Gastrocnemius medialis (tissue), 4 donors: ENCODE results near the gene HIPK2. TPM values are rescaled to one million over a fixed set of nuclear protein-coding genes. Genes with fewer than 3 reads are reported as not detected.

Experiments
- ATAC-seq, 2 donors: fragments of 150-250 bp; one replicate each; pipeline ENCODE4 v1.9.1; 2016
- DNase-seq, 2 donors: peaks; one replicate each; pipeline ENCODE4 v3.0.0-alpha.2; 2019
- H3K27ac ChIP-seq, 4 donors: fragments of 200-600 bp; sonication (generic); 1 replicate in 1 of 4; 2 replicates in 3 of 4; pipeline ENCODE4 v1.5.1; 2016 to 2018; ENCODE audit warnings: mild to moderate bottlenecking in 2 of 4, moderate library complexity in 1 of 4
- H3K27me3 ChIP-seq, 3 donors: fragments of 200-600 bp; sonication (generic) in 2 of 3; 1 replicate in 1 of 3; 2 replicates in 2 of 3; pipeline versions ENCODE4 v1.5.1 to v1.6.0; 2016 to 2019; ENCODE audit warnings: mild to moderate bottlenecking in 1 of 3, moderate library complexity in 1 of 3
- H3K36me3 ChIP-seq, 2 donors: fragments of 200-600 bp; sonication (generic) in 1 of 2; one replicate each; pipeline ENCODE4 v1.5.1; 2017 to 2018
- H3K4me1 ChIP-seq, 2 donors: fragments of 200-600 bp; sonication (generic) in 1 of 2; one replicate each; pipeline ENCODE4 v1.5.1; 2016 to 2017; ENCODE audit warnings: mild to moderate bottlenecking in 2 of 2
- H3K4me3 ChIP-seq, 4 donors: fragments of 200-600 bp; sonication (generic) in 3 of 4; 1 replicate in 1 of 4; 2 replicates in 3 of 4; pipeline ENCODE4 v1.5.1; 2016 to 2019; ENCODE audit warnings: mild to moderate bottlenecking in 2 of 4
- H3K9me3 ChIP-seq, 3 donors: fragments of 200-600 bp; sonication (generic) in 2 of 3; 1 replicate in 1 of 3; 2 replicates in 2 of 3; pipeline ENCODE4 v1.5.1; 2016 to 2019
- POLR2A ChIP-seq, 2 donors: fragments of 450-650 bp; IDR thresholded peaks; one replicate each; pipeline ENCODE4 v1.6.1; 2017; ENCODE audit warnings: antibody characterized with exemption in 2 of 2, mild to moderate bottlenecking in 2 of 2, moderate library complexity in 2 of 2
- in situ Hi-C, 4 donors: fragments of 200-750 bp; cut with MboI; loops; one replicate each; pipeline versions ENCODE4 v1.15.0 to v1.8.0; 2017; ENCODE audit warnings: low sequenced_read_pairs in 4 of 4
- intact Hi-C: fragments of 100-400 bp; cut with DNase I; formaldehyde crosslinking; loops from one replicate; pipeline ENCODE4 v1.15.1; 2023; ENCODE audit warnings: low total_unique reads
- total RNA-seq, 4 donors: library from RNA; depleted of rRNA; stranded (reverse); fragments of >200 nt; gene quantifications; one replicate each; pipeline versions ENCODE4 v1.1.0 to v1.2.3, GENCODE V29; 2016
- TF ChIP-seq, protein P1 (sequence below), 5 experiments: fragments of 450-650 bp in 3 of 5; fragments of 200-600 bp in 2 of 5; sonication (generic) in 2 of 5; IDR thresholded peaks in 4 of 5; conservative IDR thresholded peaks in 1 of 5; 1 replicate in 4 of 5; 2 replicates in 1 of 5; pipeline ENCODE4 v1.5.1; 2016 to 2019; ENCODE audit warnings: antibody characterized with exemption in 5 of 5, mild to moderate bottlenecking in 3 of 5, moderate library complexity in 3 of 5

The HIPK2 gene
- total RNA-seq, 4 donors from 2014 or later = 30.5 to 77.4 (median 58.9) TPM

DNA sequence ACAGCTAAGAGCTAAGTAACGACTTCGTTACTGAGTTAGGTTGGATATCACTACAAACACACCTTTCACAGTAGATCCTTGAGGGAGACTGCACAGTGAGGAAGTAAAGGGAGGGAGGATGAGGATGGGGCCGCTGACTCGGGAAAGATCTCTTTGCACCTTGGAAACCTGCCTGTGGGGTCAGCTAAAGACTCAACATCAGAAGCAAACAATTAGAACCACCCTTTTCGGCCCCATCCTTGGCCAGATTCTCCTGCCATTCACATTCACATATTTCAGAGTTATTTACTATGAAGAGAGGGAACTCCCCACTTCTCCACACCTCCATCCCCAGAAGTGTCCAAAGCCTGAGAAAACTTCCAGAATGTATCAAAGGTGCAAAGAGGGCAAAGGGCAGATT, 207.2 kb downstream of the HIPK2 start:
- ATAC-seq (no peak), DNase-seq (no peak)
- intact Hi-C loops = loop anchor here (1.0 to 10.0 kb wide), 4 partner anchors 70 to 604 kb away; partner anchors contain the start of genes KDM7A and LUC7L2
- Histone ChIP-seq H3K27me3 (no peaks in the 10 kb centered on the region), H3K4me1 (peaks cover 21 to 22% of the 10 kb centered on the region in 2 donors), H3K4me3 (no peak overlapping the region), H3K36me3 (peaks cover 0 to 4% of the 10 kb centered on the region in 2 donors), H3K9me3 (no peaks in the 10 kb centered on the region), H3K27ac (peak overlapping the region; percentile 3 to 38 (median 8))
- TF ChIP-seq POLR2A (IDR thresholded peaks at IDR 0.05) = no peak
- TF ChIP-seq, protein P1, sequence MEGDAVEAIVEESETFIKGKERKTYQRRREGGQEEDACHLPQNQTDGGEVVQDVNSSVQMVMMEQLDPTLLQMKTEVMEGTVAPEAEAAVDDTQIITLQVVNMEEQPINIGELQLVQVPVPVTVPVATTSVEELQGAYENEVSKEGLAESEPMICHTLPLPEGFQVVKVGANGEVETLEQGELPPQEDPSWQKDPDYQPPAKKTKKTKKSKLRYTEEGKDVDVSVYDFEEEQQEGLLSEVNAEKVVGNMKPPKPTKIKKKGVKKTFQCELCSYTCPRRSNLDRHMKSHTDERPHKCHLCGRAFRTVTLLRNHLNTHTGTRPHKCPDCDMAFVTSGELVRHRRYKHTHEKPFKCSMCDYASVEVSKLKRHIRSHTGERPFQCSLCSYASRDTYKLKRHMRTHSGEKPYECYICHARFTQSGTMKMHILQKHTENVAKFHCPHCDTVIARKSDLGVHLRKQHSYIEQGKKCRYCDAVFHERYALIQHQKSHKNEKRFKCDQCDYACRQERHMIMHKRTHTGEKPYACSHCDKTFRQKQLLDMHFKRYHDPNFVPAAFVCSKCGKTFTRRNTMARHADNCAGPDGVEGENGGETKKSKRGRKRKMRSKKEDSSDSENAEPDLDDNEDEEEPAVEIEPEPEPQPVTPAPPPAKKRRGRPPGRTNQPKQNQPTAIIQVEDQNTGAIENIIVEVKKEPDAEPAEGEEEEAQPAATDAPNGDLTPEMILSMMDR (IDR thresholded peaks at IDR 0.05 in 4 of 5, conservative IDR thresholded peaks at IDR 0.05 in 1 of 5) = no peak
- in situ Hi-C loops = no loop called here

DNA sequence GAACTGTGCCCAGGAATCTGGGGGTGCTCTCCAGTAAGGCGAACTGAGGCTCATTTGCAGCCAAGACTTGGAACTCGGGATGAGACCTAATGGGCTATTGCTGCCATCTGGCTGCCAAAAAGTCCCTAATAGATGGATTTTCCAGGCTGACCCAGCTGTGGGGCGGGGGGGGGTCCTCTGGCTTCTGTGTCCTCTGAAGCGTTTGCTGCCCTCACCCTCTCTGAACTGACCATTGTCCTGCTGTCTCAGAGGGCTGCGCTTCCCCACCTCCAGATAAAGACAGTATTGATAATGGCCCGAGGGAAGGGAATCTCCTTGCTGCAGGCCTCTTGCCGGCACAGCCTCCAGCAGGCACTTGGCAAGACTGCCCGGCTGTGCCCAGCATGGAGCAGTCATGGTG, 207.7 kb downstream of the HIPK2 start:
- Histone ChIP-seq H3K27me3 (no peaks in the 10 kb centered on the region), H3K4me1 (peaks cover 16 to 19% of the 10 kb centered on the region in 2 donors), H3K27ac (peak overlapping the region in 3 of 4 donors; percentile 3 to 38 (median 7)), H3K4me3 (no peak overlapping the region), H3K9me3 (no peaks in the 10 kb centered on the region), H3K36me3 (peaks cover 0 to 4% of the 10 kb centered on the region in 2 donors)
- no peak for ATAC-seq
- no peak for DNase-seq
- no peak for TF ChIP-seq POLR2A (IDR thresholded peaks at IDR 0.05)
- TF ChIP-seq, protein P1 (IDR thresholded peaks at IDR 0.05 in 4 of 5, conservative IDR thresholded peaks at IDR 0.05 in 1 of 5) = peak in 2 of 5 experiments; percentile 11 to 30
- intact Hi-C loops (loop anchor here (1.0 to 10.0 kb wide), 4 partner anchors 70 to 605 kb away; partner anchors contain the start of genes KDM7A and LUC7L2), in situ Hi-C loops (no loop called here)

DNA sequence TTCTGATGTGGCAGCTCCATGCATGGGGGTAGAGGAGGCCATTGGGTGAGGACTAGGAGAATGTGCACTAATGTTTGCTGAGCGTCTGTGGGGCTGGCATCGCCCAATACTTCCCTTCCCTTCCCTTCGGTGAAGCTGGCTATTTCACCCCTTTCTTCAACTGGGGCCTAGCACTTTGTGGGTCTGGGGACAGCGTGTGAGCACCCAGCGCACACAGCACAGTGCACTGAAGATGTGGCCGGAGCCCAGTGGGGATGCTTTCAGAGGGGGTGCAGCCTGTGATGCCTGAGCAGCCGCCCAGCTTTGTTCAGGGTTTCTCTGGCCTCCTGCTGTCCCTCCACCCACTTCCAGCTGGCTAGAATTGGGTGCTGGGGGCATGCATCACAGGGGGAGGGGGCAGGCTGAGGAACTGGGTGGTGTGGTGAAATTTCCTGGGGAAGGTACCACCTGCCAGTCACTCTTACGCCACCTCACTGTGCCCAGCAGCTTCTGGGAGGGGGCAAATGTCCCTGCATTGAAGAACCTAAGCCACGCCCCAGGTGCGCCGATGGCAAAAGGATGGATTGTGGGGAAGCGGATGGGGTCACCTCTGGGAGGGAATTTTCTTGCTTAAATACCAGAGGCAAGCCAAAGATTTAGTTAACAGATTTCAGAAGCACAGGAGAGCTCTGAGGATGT, 208.8 kb downstream of the HIPK2 start:
- intact Hi-C loops (no loop called here), in situ Hi-C loops (no loop called here)
- no peak for TF ChIP-seq POLR2A (IDR thresholded peaks at IDR 0.05)
- TF ChIP-seq, protein P1 (IDR thresholded peaks at IDR 0.05 in 4 of 5, conservative IDR thresholded peaks at IDR 0.05 in 1 of 5) = no peak
- Histone ChIP-seq H3K4me3 (no peak overlapping the region), H3K9me3 (no peaks in the 10 kb centered on the region), H3K27ac (no peak overlapping the region), H3K4me1 (peaks cover 9 to 15% of the 10 kb centered on the region in 2 donors), H3K27me3 (no peaks in the 10 kb centered on the region), H3K36me3 (peaks cover 0 to 4% of the 10 kb centered on the region in 2 donors)
- DNase-seq (no peak), ATAC-seq (no peak)

- intact Hi-C loops (no loop called here), in situ Hi-C loops (no loop called here)
- ATAC-seq (no peak), DNase-seq (no peak)
- TF ChIP-seq POLR2A (IDR thresholded peaks at IDR 0.05) = no peak
- TF ChIP-seq, protein P1 (IDR thresholded peaks at IDR 0.05 in 4 of 5, conservative IDR thresholded peaks at IDR 0.05 in 1 of 5) = no peak
- Histone ChIP-seq H3K9me3 (no peaks in the 10 kb centered on the region), H3K27me3 (no peaks in the 10 kb centered on the region), H3K4me3 (no peak overlapping the region), H3K27ac (no peak overlapping the region), H3K4me1 (peaks cover 3 to 10% of the 10 kb centered on the region in 2 donors), H3K36me3 (peaks cover 0 to 4% of the 10 kb centered on the region in 2 donors)
Observed at GRCh38 chr7:139568346-139568675, 209.5 kb downstream of the HIPK2 start.
